Thymus (tissue), 11 donors: ENCODE measurements around the gene ARHGAP9. TPM values are rescaled to one million over a fixed set of nuclear protein-coding genes. Genes with fewer than 3 reads are reported as not detected.
A peak's percentile ranks its signal among the peaks of the same experiment; 100 is the strongest.

Experiments used
- DNase-seq, 9 donors: peaks; one replicate each; pipeline ENCODE4 v3.0.0-alpha.2; 2013; ENCODE audit warnings: low spot score in 9 of 9, low read depth in 6 of 9, missing footprints in 1 of 9
- H3K27ac ChIP-seq, 2 donors: one replicate each; pipeline ENCODE4 v1.5.1; 2013; ENCODE audit warnings: control low read depth in 1 of 2, low read depth in 1 of 2, low read length in 1 of 2, mild to moderate bottlenecking in 1 of 2, moderate library complexity in 1 of 2
- H3K27me3 ChIP-seq, 2 donors: one replicate each; pipeline ENCODE4 v1.5.1; 2013; ENCODE audit warnings: low read length in 1 of 2; ENCODE audit not compliant: control insufficient read depth in 2 of 2, insufficient read depth in 1 of 2
- H3K36me3 ChIP-seq, 2 donors: one replicate each; pipeline ENCODE4 v1.5.1; 2013; ENCODE audit warnings: low read length in 1 of 2, mild to moderate bottlenecking in 1 of 2, moderate library complexity in 1 of 2; ENCODE audit not compliant: control insufficient read depth in 2 of 2, insufficient read depth in 2 of 2
- H3K4me1 ChIP-seq, 2 donors: one replicate each; pipeline ENCODE4 v1.5.1; 2013; ENCODE audit warnings: low read length in 2 of 2; ENCODE audit not compliant: control insufficient read depth in 2 of 2, insufficient read depth in 2 of 2
- H3K4me3 ChIP-seq, 2 donors: one replicate each; pipeline ENCODE4 v1.5.1; 2013; ENCODE audit warnings: low read length in 2 of 2, control low read depth in 1 of 2, mild to moderate bottlenecking in 1 of 2
- H3K9me3 ChIP-seq, 2 donors: one replicate each; pipeline ENCODE4 v1.5.1; 2013; ENCODE audit warnings: low read length in 1 of 2, mild to moderate bottlenecking in 1 of 2; ENCODE audit not compliant: control insufficient read depth in 2 of 2, insufficient read depth in 1 of 2
- WGBS: extraction: QIAGEN DNeasy Blood & Tissue Kit; methylation state at CpG from one replicate; pipeline ENCODE4 v1.1.7; 2013; 5-methylcytosine and 5-hydroxymethylcytosine counted together
- polyA plus RNA-seq: library from polyadenylated mRNA; stranded (reverse); fragments of 200-250 nt; gene quantifications from one replicate; pipeline ENCODE4 v1.2.3, GENCODE V29; 2013
- total RNA-seq: library from RNA; stranded (reverse); fragments of 120-200 nt; gene quantifications from one replicate; pipeline ENCODE4 v1.2.4, GENCODE V29; 2013
- donor health status: healthy.

The ARHGAP9 gene
- total and polyA plus RNA-seq, 2 donors = 71.1 to 165 TPM

GRCh38 chr12:57476993-57477709 lies 2.5 kb downstream of the ARHGAP9 start:
- peaks cover 0 to 18% of the 10 kb centered on the region in 2 donors for H3K27me3 ChIP-seq
- peaks cover 32 to 33% of the 10 kb centered on the region in 2 donors for H3K36me3 ChIP-seq
- H3K9me3 ChIP-seq = no peaks in the 10 kb centered on the region
- WGBS = 7% methylated on average over 15 of the region's 15 CpGs
- peak in 2 of 9 donors; percentile 39 to 66 for DNase-seq
- peaks cover 31 to 68% of the 10 kb centered on the region in 2 donors for H3K4me1 ChIP-seq
- peak overlapping the region; percentile 92 to 95 for H3K27ac ChIP-seq
- peak overlapping the region; percentile 84 to 89 for H3K4me3 ChIP-seq

GRCh38 chr12:57476162-57476992 lies 3.3 kb downstream of the ARHGAP9 start:
- Histone ChIP-seq H3K4me3 (peak overlapping the region; percentile 84 to 89), H3K36me3 (peaks cover 40 to 41% of the 10 kb centered on the region in 2 donors), H3K27me3 (peaks cover 0 to 18% of the 10 kb centered on the region in 2 donors), H3K4me1 (peaks cover 31 to 63% of the 10 kb centered on the region in 2 donors), H3K9me3 (no peaks in the 10 kb centered on the region), H3K27ac (peak overlapping the region; percentile 92 to 95)
- WGBS = 3% methylated on average over 29 of the region's 29 CpGs
- DNase-seq = peak in 3 of 9 donors; percentile 69 to 77 (median 72)

GRCh38 chr12:57475271-57476161 lies 4.2 kb downstream of the ARHGAP9 start:
- Histone ChIP-seq H3K27ac (peak overlapping the region in 1 of 2 donors; percentile 20), H3K9me3 (no peaks in the 10 kb centered on the region), H3K4me1 (peaks cover 31 to 55% of the 10 kb centered on the region in 2 donors), H3K27me3 (peaks cover 0 to 18% of the 10 kb centered on the region in 2 donors), H3K36me3 (peaks cover 48 to 49% of the 10 kb centered on the region in 2 donors), H3K4me3 (peak overlapping the region; percentile 84 to 89)
- no peak for DNase-seq
- WGBS = 62% methylated on average over 84 of the region's 84 CpGs

GRCh38 chr12:57474862-57475261 lies 4.8 kb downstream of the ARHGAP9 start:
- WGBS = 97% methylated on average over 7 of the region's 7 CpGs
- Histone ChIP-seq H3K36me3 (peaks cover 55 to 56% of the 10 kb centered on the region in 2 donors), H3K27me3 (peaks cover 0 to 18% of the 10 kb centered on the region in 2 donors), H3K27ac (no peak overlapping the region), H3K4me3 (no peak overlapping the region), H3K9me3 (no peaks in the 10 kb centered on the region), H3K4me1 (peaks cover 29 to 49% of the 10 kb centered on the region in 2 donors)
- DNase-seq = no peak

DNA sequence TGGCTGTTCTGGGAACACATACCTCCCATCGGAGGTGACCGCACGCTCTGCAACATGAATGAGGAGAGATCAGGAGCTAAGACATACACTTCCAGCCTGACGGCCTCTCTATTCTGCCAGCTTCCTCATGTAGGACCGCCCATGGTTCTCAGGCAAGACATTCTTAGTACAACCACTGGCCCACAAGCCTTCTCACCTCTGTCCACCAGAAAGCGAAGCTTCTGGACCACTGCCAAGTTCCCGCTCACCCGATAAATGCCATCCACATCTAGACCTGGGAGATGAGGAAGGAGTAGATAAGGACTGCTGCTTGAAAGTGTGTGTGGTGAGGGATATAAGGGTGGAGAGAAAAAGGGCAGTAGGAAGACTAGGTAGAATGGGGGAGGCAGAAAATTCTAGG lies 5.2 kb downstream of the ARHGAP9 start:
- H3K36me3 ChIP-seq = peaks cover 59 to 60% of the 10 kb centered on the region in 2 donors
- DNase-seq = no peak
- H3K9me3 ChIP-seq = no peaks in the 10 kb centered on the region
- no peak overlapping the region for H3K4me3 ChIP-seq
- H3K4me1 ChIP-seq = peaks cover 25 to 44% of the 10 kb centered on the region in 2 donors
- WGBS = 90% methylated on average over 8 of the region's 8 CpGs
- peaks cover 0 to 18% of the 10 kb centered on the region in 2 donors for H3K27me3 ChIP-seq
- H3K27ac ChIP-seq = no peak overlapping the region

DNA sequence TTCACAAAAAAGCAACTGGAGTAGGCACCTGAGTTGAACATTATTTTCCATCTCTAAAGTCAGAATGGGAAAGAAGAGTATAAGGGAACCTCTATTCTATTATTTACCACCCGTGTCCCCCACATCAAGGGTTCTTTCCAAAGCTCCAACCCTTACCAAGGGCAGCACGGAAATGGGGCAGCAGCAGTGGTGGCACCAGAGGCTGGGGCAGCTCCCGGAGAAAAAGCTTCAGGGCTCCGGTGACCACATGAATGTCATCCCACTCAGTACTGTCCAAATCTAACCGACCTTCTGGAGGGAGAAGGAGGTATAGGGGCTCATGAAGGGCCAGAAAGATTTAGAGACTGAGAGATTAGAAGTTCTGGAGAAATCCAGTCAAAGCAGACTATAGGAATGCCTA lies 5.8 kb downstream of the ARHGAP9 start:
- Histone ChIP-seq H3K9me3 (no peaks in the 10 kb centered on the region), H3K4me1 (peaks cover 19 to 39% of the 10 kb centered on the region in 2 donors), H3K27me3 (peaks cover 0 to 18% of the 10 kb centered on the region in 2 donors), H3K4me3 (no peak overlapping the region), H3K36me3 (peaks cover 64 to 66% of the 10 kb centered on the region in 2 donors), H3K27ac (no peak overlapping the region)
- DNase-seq = no peak
- WGBS = 96% methylated on average over 5 of the region's 5 CpGs

DNA sequence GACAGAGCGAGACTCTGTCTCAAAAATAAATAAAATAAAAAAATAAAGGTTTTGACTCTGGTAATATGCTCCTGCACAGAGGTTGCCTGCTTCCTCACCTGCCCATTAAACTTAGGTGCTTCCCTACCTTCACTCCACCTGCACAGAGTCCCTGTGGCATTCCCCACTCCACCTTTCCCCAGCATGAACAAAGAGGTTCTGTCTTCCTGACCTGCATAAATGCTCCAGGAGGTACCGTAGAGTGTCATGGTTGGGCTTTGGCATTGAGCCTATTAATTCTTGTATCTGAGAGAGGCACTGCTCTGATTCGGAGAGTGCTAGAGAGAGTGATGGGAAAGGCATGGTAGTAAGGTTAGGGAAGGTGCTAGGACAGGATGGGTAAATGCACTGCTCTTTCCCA lies 6.3 kb downstream of the ARHGAP9 start:
- WGBS = 95% methylated on average over 3 of the region's 3 CpGs
- Histone ChIP-seq H3K27ac (no peak overlapping the region), H3K9me3 (no peaks in the 10 kb centered on the region), H3K36me3 (peaks cover 64 to 66% of the 10 kb centered on the region in 2 donors), H3K27me3 (peaks cover 0 to 18% of the 10 kb centered on the region in 2 donors), H3K4me1 (peaks cover 14 to 34% of the 10 kb centered on the region in 2 donors), H3K4me3 (no peak overlapping the region)
- DNase-seq = no peak

- H3K4me1 ChIP-seq = peaks cover 11 to 24% of the 10 kb centered on the region in 2 donors
- peaks cover 64 to 69% of the 10 kb centered on the region in 2 donors for H3K36me3 ChIP-seq
- no peaks in the 10 kb centered on the region for H3K9me3 ChIP-seq
- peaks cover 0 to 18% of the 10 kb centered on the region in 2 donors for H3K27me3 ChIP-seq
- no peak overlapping the region for H3K27ac ChIP-seq
- H3K4me3 ChIP-seq = no peak overlapping the region
- WGBS = 96% methylated on average over 3 of the region's 3 CpGs
- no peak for DNase-seq
Measured at GRCh38 chr12:57472391-57472790, 7.3 kb downstream of the ARHGAP9 start.
